Stomach (tissue), 4 donors: ENCODE measurements around the gene TBC1D4.

ENCODE experiments used
- EP300 ChIP-seq: sonication (generic); formaldehyde crosslinking; IDR thresholded peaks from one replicate; pipeline ENCODE4 v1.6.1; 2017; ENCODE audit warnings: antibody characterized with exemption
- POLR2A ChIP-seq, 4 donors: fragments of 450-650 bp; IDR thresholded peaks; one replicate each; pipeline ENCODE4 v1.6.1; 2016; ENCODE audit warnings: antibody characterized with exemption in 4 of 4, control low read depth in 2 of 4, mild to moderate bottlenecking in 1 of 4, moderate library complexity in 1 of 4
- POLR2AphosphoS5 ChIP-seq, 3 donors: sonication (generic); formaldehyde crosslinking; IDR thresholded peaks; one replicate each; pipeline ENCODE4 v1.6.1; 2016; ENCODE audit warnings: antibody characterized with exemption in 3 of 3
- TF ChIP-seq, protein P1 (sequence below), 7 experiments: fragments of 450-650 bp in 4 of 7; fragments of 200-600 bp in 3 of 7; sonication (generic) in 3 of 7; IDR thresholded peaks; one replicate each; pipeline ENCODE4 v1.5.1; 2016 to 2019; ENCODE audit warnings: antibody characterized with exemption in 7 of 7, control low read depth in 2 of 7, mild to moderate bottlenecking in 1 of 7

DNA sequence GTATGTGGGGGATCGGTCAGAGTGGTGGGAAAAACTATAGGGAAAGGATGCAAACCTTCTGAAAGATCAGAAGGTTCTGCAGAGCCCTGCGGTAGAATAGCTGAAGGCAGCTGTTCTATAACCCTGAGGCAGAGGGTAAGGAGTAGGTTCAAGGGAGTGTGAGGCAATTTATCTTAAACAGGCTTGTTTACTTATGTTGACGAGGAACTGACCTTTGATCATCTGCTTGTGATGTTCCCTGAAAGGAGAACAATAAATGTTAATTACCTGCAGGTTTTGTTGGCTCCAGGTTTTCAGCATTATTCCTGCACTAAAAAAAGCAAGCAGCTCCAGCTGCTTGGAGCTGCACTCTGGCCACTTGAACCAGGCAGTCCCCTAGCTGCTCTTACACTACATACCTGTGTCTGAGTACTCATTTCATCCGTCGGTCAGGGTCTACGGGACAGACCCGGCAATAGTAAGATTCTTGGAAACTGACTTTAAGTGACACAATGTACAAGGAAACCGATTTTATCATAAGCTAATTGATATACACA lies 202.1 kb downstream of the TBC1D4 start:
- TF ChIP-seq, protein P1, sequence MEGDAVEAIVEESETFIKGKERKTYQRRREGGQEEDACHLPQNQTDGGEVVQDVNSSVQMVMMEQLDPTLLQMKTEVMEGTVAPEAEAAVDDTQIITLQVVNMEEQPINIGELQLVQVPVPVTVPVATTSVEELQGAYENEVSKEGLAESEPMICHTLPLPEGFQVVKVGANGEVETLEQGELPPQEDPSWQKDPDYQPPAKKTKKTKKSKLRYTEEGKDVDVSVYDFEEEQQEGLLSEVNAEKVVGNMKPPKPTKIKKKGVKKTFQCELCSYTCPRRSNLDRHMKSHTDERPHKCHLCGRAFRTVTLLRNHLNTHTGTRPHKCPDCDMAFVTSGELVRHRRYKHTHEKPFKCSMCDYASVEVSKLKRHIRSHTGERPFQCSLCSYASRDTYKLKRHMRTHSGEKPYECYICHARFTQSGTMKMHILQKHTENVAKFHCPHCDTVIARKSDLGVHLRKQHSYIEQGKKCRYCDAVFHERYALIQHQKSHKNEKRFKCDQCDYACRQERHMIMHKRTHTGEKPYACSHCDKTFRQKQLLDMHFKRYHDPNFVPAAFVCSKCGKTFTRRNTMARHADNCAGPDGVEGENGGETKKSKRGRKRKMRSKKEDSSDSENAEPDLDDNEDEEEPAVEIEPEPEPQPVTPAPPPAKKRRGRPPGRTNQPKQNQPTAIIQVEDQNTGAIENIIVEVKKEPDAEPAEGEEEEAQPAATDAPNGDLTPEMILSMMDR (IDR thresholded peaks at IDR 0.05) = no peak
- TF ChIP-seq POLR2AphosphoS5 (IDR thresholded peaks at IDR 0.05) (no peak), POLR2A (IDR thresholded peaks at IDR 0.05) (no peak), EP300 (no peak)
